BLaER1 treated with 17β-estradiol and CSF1 and Interleukin-3, amounts not matched to agents 10 nM and 100 nM (cell line): ENCODE results near the gene DTX3.

ENCODE experiments used
- H3K27ac ChIP-seq, 11 experiments: shearing (Covaris generic); formaldehyde crosslinking; 2 replicates each; pipeline ENCODE4 v1.8.1; 2022
- H3K27me3 ChIP-seq, 11 experiments: shearing (Covaris generic); formaldehyde crosslinking; 2 replicates each; pipeline ENCODE4 v1.8.1; 2022
- H3K36me3 ChIP-seq, 11 experiments: shearing (Covaris generic); formaldehyde crosslinking; 2 replicates each; pipeline ENCODE4 v1.8.1; 2022
- H3K4me1 ChIP-seq, 10 experiments: shearing (Covaris generic); formaldehyde crosslinking; 2 replicates each; pipeline ENCODE4 v1.8.1; 2022
- H3K4me2 ChIP-seq, 11 experiments: shearing (Covaris generic); formaldehyde crosslinking; 2 replicates each; pipeline ENCODE4 v1.8.1; 2022
- H3K4me3 ChIP-seq, 10 experiments: shearing (Covaris generic); formaldehyde crosslinking; 2 replicates each; pipeline ENCODE4 v1.8.1; 2022
- H3K9ac ChIP-seq, 11 experiments: shearing (Covaris generic); formaldehyde crosslinking; 2 replicates each; pipeline ENCODE4 v1.8.1; 2022
- H3K9me3 ChIP-seq, 11 experiments: shearing (Covaris generic); formaldehyde crosslinking; replicated peaks in 1 of 11; 2 replicates each; pipeline ENCODE4 v1.8.1; 2022
- H4K20me1 ChIP-seq, 11 experiments: shearing (Covaris generic); formaldehyde crosslinking; 2 replicates each; pipeline ENCODE4 v1.8.1; 2022
- Cebpa-rat ChIP-seq, 11 experiments: shearing (Covaris generic); IDR thresholded peaks; 2 replicates each; pipeline ENCODE4 v1.8.1; 2022

Gene DTX3

GRCh38 chr12:57590479-57590863 lies 14.2 kb upstream of the DTX3 start:
- H3K9ac ChIP-seq: peak overlapping the region in 8 of 11 experiments; percentile 62 to 77 (median 64); a peak in 14 of 22 replicates
- H3K36me3 ChIP-seq: peaks cover 0 to 7% (median 0%) of the 10 kb centered on the region in 11 experiments; a peak in 2 of 22 replicates
- H3K4me1 ChIP-seq: peaks cover 11 to 22% (median 19%) of the 10 kb centered on the region in 10 experiments
- peak overlapping the region; percentile 58 to 73 (median 64) for H3K4me3 ChIP-seq
- no peaks in the 10 kb centered on the region; a peak in 1 of 22 replicates for H3K9me3 ChIP-seq
- H3K4me2 ChIP-seq: peak overlapping the region; percentile 85 to 98 (median 90)
- peaks cover 16 to 32% (median 23%) of the 10 kb centered on the region in 11 experiments; a peak in 21 of 22 replicates for H3K27me3 ChIP-seq
- no peak for TF ChIP-seq Cebpa-rat (IDR thresholded peaks at IDR 0.05)
- peak overlapping the region in 1 of 11 experiments; percentile 12; a peak in 1 of 22 replicates for H3K27ac ChIP-seq
- no peaks in the 10 kb centered on the region; a peak in 1 of 22 replicates for H4K20me1 ChIP-seq

- Histone ChIP-seq H3K4me3 (peak within 1 kb of the TSS; percentile 58 to 73 (median 64)), H3K27ac (peak within 1 kb of the TSS in 8 of 11 experiments; percentile 2 to 53 (median 28); a peak in 10 of 22 replicates), H3K36me3 (peaks cover 0 to 14% (median 0%) of the 10 kb centered on the region in 11 experiments; a peak in 4 of 22 replicates), H4K20me1 (no peaks in the 10 kb centered on the region; a peak in 1 of 22 replicates), H3K4me2 (peak within 1 kb of the TSS; percentile 85 to 98 (median 90)), H3K27me3 (peaks cover 16 to 32% (median 23%) of the 10 kb centered on the region in 11 experiments; a peak in 21 of 22 replicates), H3K9ac (peak within 1 kb of the TSS; percentile 16 to 77 (median 62); a peak in 21 of 22 replicates), H3K9me3 (no peaks in the 10 kb centered on the region; a peak in 1 of 22 replicates), H3K4me1 (peaks cover 11 to 22% (median 19%) of the 10 kb centered on the region in 10 experiments)
- no peak for TF ChIP-seq Cebpa-rat (IDR thresholded peaks at IDR 0.05)
These were observed 13.5 kb upstream of the DTX3 start, which contains the start of gene PIP4K2C for GRCh38 chr12:57590864-57591781. PIP4K2C (plus strand) TSS chr12:57591192; CDS start chr12:57591290, 98 bp downstream.

- Histone ChIP-seq H3K4me2 (peak overlapping the region; percentile 85 to 98 (median 90)), H3K4me3 (peak overlapping the region; percentile 58 to 73 (median 64); a peak in 17 of 20 replicates), H3K36me3 (peaks cover 0 to 15% (median 0%) of the 10 kb centered on the region in 11 experiments; a peak in 5 of 22 replicates), H3K27me3 (peaks cover 16 to 32% (median 23%) of the 10 kb centered on the region in 11 experiments; a peak in 21 of 22 replicates), H3K9ac (peak overlapping the region in 3 of 11 experiments; percentile 65 to 77 (median 67); a peak in 3 of 22 replicates), H3K27ac (no peak overlapping the region), H4K20me1 (no peaks in the 10 kb centered on the region), H3K9me3 (no peaks in the 10 kb centered on the region; a peak in 1 of 22 replicates), H3K4me1 (peaks cover 11 to 22% (median 19%) of the 10 kb centered on the region in 10 experiments)
- no peak for TF ChIP-seq Cebpa-rat (IDR thresholded peaks at IDR 0.05)
These were observed 12.8 kb upstream of the DTX3 start for GRCh38 chr12:57591782-57592325.

GRCh38 chr12:57592551-57593165 lies 12.0 kb upstream of the DTX3 start:
- no peaks in the 10 kb centered on the region; a peak in 1 of 22 replicates for H3K9me3 ChIP-seq
- TF ChIP-seq Cebpa-rat (IDR thresholded peaks at IDR 0.05): no peak
- H4K20me1 ChIP-seq: no peaks in the 10 kb centered on the region
- H3K36me3 ChIP-seq: peaks cover 0 to 15% (median 0%) of the 10 kb centered on the region in 11 experiments; a peak in 5 of 22 replicates
- peaks cover 11 to 22% (median 19%) of the 10 kb centered on the region in 10 experiments for H3K4me1 ChIP-seq
- H3K27ac ChIP-seq: no peak overlapping the region
- peak overlapping the region in 6 of 11 experiments; percentile 86 to 98 (median 92); a peak in 6 of 22 replicates for H3K4me2 ChIP-seq
- H3K4me3 ChIP-seq: no peak overlapping the region
- H3K9ac ChIP-seq: no peak overlapping the region
- H3K27me3 ChIP-seq: peaks cover 16 to 32% (median 23%) of the 10 kb centered on the region in 11 experiments; a peak in 21 of 22 replicates

- peaks cover 0 to 15% (median 0%) of the 10 kb centered on the region in 11 experiments; a peak in 5 of 22 replicates for H3K36me3 ChIP-seq
- no peak overlapping the region for H3K27ac ChIP-seq
- H3K9me3 ChIP-seq: no peaks in the 10 kb centered on the region; a peak in 1 of 22 replicates
- H3K4me1 ChIP-seq: peaks cover 11 to 22% (median 19%) of the 10 kb centered on the region in 10 experiments
- TF ChIP-seq Cebpa-rat (IDR thresholded peaks at IDR 0.05): no peak
- no peak overlapping the region for H3K4me3 ChIP-seq
- H3K4me2 ChIP-seq: no peak overlapping the region
- peaks cover 16 to 29% (median 23%) of the 10 kb centered on the region in 11 experiments; a peak in 21 of 22 replicates for H3K27me3 ChIP-seq
- no peak overlapping the region for H3K9ac ChIP-seq
- H4K20me1 ChIP-seq: no peaks in the 10 kb centered on the region
These were observed 11.4 kb upstream of the DTX3 start for GRCh38 chr12:57593187-57593586.

- no peak overlapping the region for H3K4me3 ChIP-seq
These were observed 4.2 kb upstream of the DTX3 start for GRCh38 chr12:57600395-57600794.

GRCh38 chr12:57602544-57602943 lies 2.1 kb upstream of the DTX3 start:
- Histone ChIP-seq H3K4me3 (no peak overlapping the region), H3K9me3 (no peaks in the 10 kb centered on the region), H3K4me1 (peaks cover 21 to 37% (median 29%) of the 10 kb centered on the region in 10 experiments; a peak in 19 of 20 replicates), H4K20me1 (no peaks in the 10 kb centered on the region), H3K27ac (no peak overlapping the region), H3K36me3 (peaks cover 0 to 38% (median 10%) of the 10 kb centered on the region in 11 experiments; a peak in 7 of 22 replicates), H3K4me2 (no peak overlapping the region), H3K27me3 (peaks cover 31 to 52% (median 45%) of the 10 kb centered on the region in 11 experiments), H3K9ac (no peak overlapping the region)
- no peak for TF ChIP-seq Cebpa-rat (IDR thresholded peaks at IDR 0.05)

More at GRCh38 chr12:57600395-57600794, 4.2 kb upstream of the DTX3 start:
- Histone ChIP-seq H3K27ac (no peak overlapping the region), H3K4me1 (peaks cover 14 to 29% (median 23%) of the 10 kb centered on the region in 10 experiments; a peak in 19 of 20 replicates), H3K9ac (no peak overlapping the region), H3K27me3 (peaks cover 20 to 32% (median 27%) of the 10 kb centered on the region in 11 experiments), H3K36me3 (peaks cover 0 to 48% (median 15%) of the 10 kb centered on the region in 11 experiments; a peak in 8 of 22 replicates), H3K4me2 (peak overlapping the region in 8 of 11 experiments; percentile 2 to 40 (median 28); a peak in 6 of 22 replicates), H4K20me1 (no peaks in the 10 kb centered on the region), H3K9me3 (no peaks in the 10 kb centered on the region)
- TF ChIP-seq Cebpa-rat (IDR thresholded peaks at IDR 0.05): no peak

- Histone ChIP-seq H3K27me3 (peaks cover 31 to 59% (median 49%) of the 10 kb centered on the region in 11 experiments), H3K27ac (no peak overlapping the region), H3K4me2 (peak overlapping the region; percentile 78 to 94 (median 89); a peak in 19 of 22 replicates), H3K36me3 (peaks cover 0 to 38% (median 10%) of the 10 kb centered on the region in 11 experiments; a peak in 7 of 22 replicates), H4K20me1 (no peaks in the 10 kb centered on the region), H3K4me1 (peaks cover 21 to 37% (median 30%) of the 10 kb centered on the region in 10 experiments; a peak in 19 of 20 replicates), H3K4me3 (no peak overlapping the region), H3K9ac (no peak overlapping the region), H3K9me3 (no peaks in the 10 kb centered on the region)
- no peak for TF ChIP-seq Cebpa-rat (IDR thresholded peaks at IDR 0.05)
These were observed 1.3 kb upstream of the DTX3 start for GRCh38 chr12:57603324-57603723.
